Body of pancreas (tissue), 4 donors: Measurements from ENCODE around the gene WIPI1.

Experiments used
- POLR2A ChIP-seq, 3 donors: fragments of 450-650 bp; IDR thresholded peaks; one replicate each; pipeline ENCODE4 v1.6.1; 2016; ENCODE audit warnings: antibody characterized with exemption in 3 of 3, mild to moderate bottlenecking in 2 of 3
- TF ChIP-seq, protein P1 (sequence below), 7 experiments: fragments of 450-650 bp in 4 of 7; fragments of 200-600 bp in 3 of 7; sonication (generic) in 3 of 7; IDR thresholded peaks; one replicate each; pipeline ENCODE4 v1.5.1; 2016 to 2019; ENCODE audit warnings: antibody characterized with exemption in 7 of 7

DNA sequence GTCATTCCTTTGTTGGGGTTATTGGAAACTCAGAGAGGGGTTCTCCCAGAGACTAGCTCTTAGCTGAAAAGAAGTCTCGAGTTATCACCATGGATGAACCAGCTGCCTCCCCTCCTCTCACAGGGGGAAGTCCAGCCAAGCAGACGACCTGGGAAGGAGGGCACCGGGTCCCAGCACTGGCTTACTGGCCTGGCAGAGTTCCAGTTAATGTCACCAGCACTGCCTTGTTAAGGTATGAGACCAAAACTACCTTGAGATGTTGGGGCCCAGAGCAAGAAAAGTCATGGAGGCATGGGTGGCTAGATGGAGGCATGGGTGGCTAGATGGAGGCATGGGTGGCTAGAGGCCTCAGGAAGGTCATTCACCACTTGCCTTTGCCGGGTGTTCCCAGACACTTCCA lies 72.4 kb downstream of the WIPI1 start:
- TF ChIP-seq, protein P1, sequence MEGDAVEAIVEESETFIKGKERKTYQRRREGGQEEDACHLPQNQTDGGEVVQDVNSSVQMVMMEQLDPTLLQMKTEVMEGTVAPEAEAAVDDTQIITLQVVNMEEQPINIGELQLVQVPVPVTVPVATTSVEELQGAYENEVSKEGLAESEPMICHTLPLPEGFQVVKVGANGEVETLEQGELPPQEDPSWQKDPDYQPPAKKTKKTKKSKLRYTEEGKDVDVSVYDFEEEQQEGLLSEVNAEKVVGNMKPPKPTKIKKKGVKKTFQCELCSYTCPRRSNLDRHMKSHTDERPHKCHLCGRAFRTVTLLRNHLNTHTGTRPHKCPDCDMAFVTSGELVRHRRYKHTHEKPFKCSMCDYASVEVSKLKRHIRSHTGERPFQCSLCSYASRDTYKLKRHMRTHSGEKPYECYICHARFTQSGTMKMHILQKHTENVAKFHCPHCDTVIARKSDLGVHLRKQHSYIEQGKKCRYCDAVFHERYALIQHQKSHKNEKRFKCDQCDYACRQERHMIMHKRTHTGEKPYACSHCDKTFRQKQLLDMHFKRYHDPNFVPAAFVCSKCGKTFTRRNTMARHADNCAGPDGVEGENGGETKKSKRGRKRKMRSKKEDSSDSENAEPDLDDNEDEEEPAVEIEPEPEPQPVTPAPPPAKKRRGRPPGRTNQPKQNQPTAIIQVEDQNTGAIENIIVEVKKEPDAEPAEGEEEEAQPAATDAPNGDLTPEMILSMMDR (IDR thresholded peaks at IDR 0.05): no peak
- no peak for TF ChIP-seq POLR2A (IDR thresholded peaks at IDR 0.05)
